COR-L47 (cell line): ENCODE results near the gene ZNF282.
"Not testable (repeated sequence)": the region's sequence is repeated elsewhere in the genome, so short reads cannot be mapped to it uniquely, and the experiment has no call there.

Experiments used
- DNase-seq: peaks from one replicate; lab custom pipeline; 2025; lab: John Stamatoyannopoulos, UW

The ZNF282 gene

DNA sequence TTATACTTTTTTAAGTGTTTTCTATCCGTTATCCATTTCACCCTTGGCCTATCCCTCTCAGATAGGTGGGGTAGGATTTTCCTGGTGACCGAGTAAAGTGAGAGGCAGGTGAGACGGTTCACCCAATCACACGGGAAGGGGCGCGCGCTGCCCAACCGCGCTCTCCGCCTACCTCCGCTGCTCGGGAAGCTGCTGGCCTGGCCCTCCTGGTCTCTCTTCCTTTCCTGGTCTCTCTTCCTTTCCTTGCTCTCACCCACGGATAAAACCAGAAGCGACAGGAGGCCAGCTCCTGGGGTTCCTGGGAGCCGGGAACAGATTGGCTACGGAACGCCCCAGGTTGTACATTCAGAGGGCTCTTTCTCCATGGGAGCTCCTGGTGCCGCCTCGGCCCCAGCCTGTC is 29.8 kb downstream of the ZNF282 start:
- DNase-seq: no peak

- DNase-seq: no peak
Measured at GRCh38 chr7:149225656-149226055, 30.3 kb downstream of the ZNF282 start.

DNA sequence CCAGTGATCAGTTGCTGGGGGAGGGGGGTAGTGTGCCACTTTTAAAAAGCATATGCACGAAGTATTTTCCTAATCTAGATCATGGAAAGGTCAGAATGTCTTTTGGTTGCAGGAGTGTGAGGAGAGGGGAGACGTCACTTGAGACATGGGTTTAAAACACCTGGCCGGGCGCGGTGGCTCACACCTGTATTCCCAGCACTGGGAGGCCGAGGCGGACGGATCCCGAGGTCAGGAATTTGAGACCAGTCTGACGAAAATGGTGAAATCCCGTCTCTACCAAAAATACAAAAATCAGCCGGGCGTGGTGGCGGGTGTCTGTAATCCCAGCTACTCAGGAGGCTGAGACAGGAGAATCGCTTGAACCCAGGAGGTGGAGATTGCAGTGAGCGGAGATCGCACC is 31.0 kb downstream of the ZNF282 start:
- DNase-seq: not testable (repeated sequence)

- no peak for DNase-seq
Measured at GRCh38 chr7:149226840-149227494, 31.6 kb downstream of the ZNF282 start.

- no peak for DNase-seq
Measured at GRCh38 chr7:149228831-149229471, 33.6 kb downstream of the ZNF282 start.

DNA sequence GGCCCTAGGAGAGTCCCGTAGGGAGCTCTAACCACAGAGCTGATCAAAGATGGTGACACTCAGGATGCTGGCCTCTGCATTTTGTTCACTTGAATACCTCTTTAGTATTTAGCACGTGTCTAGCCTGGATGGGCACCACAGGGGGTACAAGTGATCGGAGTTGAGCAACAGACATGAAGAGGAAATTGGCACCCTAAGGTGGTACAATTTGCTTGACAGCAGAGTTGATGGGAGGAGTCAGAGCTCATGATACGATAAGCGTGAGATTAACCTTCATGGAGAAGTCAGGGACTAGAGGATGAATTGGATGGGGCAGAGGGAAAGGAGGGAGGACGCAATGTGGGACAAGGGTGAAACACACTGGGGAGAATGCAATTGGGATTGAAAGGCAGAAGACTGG is 34.2 kb downstream of the ZNF282 start:
- peak; percentile 8 for DNase-seq

DNA sequence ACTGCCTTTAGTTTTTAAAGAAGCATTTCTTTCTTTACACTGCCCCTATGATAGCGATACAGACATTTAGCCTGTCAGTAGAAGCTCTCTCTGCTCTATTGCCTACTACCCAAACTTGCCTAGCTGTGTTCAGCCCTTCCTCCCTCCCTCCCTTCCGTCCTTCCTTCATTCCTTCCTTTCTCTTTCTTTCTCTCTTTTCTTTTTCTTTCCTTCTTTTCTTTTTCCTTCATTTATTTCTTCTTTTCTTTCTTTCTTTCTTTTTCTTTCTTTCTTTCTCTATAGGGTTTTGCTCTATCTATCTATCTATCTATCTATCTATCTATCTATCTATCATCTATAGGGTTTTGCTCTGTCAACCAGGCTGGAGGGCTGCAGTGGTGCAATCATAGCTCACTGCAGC is 37.0 kb downstream of the ZNF282 start:
- no peak for DNase-seq

DNA sequence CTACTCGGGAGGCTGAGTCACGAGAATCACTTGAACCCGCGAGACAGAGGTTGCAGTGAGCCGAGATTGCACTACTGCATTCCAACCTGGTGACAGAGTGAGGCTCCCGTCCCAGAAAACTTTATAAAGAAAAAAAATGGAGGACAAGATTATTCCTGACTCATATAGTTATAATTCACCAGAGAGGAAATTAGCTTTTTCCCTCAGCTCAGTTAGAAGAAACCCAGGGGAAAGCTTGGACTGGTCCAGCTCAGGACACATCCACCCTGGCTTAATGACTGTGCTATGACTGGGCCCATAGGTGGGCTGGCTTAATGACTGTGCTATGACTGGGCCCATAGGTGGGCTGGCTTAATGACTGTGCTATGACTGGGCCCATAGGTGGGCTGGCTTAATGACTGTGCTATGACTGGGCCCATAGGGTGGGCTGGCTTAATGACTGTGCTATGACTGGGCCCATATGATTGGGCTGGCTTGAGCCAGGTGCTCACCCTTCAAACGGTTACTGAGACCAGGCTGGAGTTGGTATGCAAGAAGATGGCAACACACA is 38.4 kb downstream of the ZNF282 start:
- DNase-seq: not testable (repeated sequence)

DNA sequence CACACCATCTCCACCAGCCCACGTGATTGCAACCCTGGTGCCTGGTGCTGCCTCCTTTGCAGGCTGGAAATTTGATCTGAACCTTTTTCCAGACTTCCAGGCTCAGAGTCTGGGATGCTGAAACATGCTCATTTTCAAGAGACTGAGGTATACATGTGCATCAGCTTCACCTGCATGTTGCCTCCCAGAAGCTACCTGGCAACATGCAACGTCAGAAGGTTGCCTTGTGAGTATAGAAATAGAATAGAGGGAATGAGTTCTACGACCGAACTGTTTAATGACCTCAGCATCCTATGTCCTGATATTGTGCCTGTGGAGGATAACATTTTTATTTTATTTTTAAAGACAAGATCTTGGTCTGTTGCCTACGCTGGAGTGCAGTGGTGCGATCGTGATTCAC is 42.2 kb downstream of the ZNF282 start:
- DNase-seq: no peak

DNA sequence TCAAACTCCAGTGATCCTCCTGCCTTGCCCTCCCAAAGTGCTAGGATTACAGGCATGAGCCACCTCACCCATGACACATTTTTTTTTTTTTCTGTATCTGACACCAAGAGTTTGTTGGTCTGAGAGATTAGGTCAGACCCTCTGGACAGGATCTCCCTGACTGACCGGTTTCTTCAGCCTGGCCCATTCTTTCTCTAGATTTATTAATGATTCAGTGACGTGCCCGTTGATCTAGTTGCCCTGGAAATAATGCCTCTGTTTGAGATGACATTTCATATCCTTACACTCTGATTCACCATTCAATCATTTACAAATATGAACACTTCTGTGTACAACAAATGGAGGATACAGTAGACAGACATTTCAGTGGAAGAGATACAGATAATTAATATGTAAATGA is 42.7 kb downstream of the ZNF282 start:
- DNase-seq: no peak

DNA sequence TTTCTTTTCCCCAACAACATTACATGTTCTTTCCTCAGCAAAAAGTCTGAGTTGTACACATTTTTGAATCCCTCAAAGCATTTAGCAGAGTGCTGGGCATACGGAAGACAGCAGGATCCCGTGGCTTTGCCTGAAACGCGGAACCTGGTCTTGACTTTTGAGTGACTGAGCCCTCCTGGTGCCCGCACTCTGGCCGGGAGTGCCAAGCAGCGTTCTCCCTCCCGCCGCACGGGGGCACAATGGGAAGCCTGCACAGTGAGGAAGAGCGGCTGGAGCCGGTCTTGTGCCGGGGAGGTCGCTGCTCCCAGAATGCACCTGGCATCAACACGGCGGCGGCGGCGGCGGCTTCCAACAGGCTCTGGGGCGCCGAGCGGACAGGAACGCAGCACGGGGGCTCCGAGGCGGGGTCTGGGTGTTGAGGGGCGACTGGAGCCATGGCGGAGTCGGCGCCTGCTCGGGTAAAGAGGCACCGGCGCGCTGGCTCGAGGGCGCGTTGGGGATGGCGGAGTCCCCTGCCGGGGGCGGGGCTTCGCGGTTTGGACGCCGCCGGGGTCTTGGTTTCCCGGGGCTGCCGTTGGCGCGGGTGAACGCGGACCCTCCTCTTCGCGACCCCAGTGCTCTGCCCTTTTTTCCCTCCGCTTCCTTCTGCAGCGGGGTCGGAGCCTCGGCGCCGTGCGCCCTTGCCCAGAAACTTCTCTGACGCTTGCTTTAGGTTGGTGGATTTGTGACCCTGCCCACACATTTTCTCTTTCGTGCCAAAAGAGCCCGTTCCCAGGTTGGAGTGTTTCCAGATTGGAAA is 44.2 kb downstream of the ZNF282 start, which contains the start of gene ZNF212:
Gene ZNF212, plus strand, starts transcription at position 307 of the 799 bp plus-strand sequence. Its CDS starts 128 bp downstream, at position 435.
- DNase-seq: peak; percentile 73

GRCh38 chr7:149240637-149241036 is 45.3 kb downstream of the ZNF282 start:
- no peak for DNase-seq

DNA sequence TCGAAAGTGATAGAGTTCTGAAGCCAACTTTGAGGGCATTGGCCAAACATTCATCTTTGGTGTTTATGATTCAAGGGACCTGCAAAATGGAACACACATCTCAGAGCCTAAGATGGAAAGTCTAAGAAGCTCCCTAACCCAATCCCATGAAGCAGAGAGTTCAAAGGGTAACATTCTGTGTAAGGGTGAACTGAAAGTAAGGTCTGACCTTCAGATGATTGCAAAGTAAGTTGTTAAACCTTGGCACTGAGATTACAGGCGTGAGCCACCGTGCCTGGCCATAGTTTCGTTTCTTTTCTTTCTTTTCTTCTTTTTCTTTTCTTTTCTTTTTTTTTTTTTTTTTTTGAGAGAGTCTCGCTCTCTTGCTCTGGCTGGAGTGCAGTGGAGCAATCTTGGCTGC is 46.4 kb downstream of the ZNF282 start:
- DNase-seq: no peak

GRCh38 chr7:149245244-149245643 is 49.9 kb downstream of the ZNF282 start:
- no peak for DNase-seq

DNA sequence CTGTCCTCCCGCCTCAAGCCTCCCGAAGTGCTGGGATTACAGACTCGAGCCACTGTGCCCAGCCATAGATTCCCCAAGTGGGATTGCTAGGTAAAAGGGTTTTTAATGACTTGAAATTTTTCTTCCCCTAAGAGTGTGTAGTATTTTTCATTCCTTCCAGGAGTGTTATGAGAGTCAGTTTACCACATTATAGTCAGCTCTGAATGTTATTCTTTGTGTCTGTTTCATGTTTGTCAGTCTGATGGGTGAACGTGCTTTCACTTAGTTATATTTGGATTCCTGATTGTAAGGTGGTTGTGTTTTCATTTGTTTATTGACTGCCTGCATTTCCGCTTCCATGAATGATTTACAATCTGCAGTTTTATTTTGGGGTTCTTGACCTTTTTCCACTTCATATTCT is 50.4 kb downstream of the ZNF282 start:
- no peak for DNase-seq

GRCh38 chr7:149248777-149249176 is 53.4 kb downstream of the ZNF282 start:
- DNase-seq: no peak

DNA sequence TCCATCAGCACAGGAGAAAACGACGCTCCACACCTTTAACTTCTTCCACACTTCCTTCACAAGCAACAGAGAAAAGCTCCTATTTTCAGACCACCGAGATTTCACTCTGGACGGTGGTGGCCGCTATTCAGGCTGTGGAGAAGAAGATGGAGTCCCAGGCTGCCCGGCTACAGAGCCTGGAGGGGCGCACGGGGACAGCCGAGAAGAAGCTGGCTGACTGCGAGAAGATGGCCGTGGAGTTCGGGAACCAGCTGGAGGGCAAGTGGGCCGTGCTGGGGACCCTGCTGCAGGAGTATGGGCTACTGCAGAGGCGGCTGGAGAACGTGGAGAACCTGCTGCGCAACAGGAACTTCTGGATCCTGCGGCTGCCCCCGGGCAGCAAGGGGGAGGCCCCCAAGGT is 54.8 kb downstream of the ZNF282 start:
- DNase-seq: not testable (repeated sequence)

- not testable (repeated sequence) for DNase-seq
Measured at GRCh38 chr7:149251518-149251917, 56.2 kb downstream of the ZNF282 start.

GRCh38 chr7:149252378-149252777 is 57.0 kb downstream of the ZNF282 start:
- DNase-seq: no peak

- no peak for DNase-seq
Measured at GRCh38 chr7:149253665-149254064, 58.3 kb downstream of the ZNF282 start.

- no peak for DNase-seq
Measured at GRCh38 chr7:149254181-149254858, 59.0 kb downstream of the ZNF282 start.

GRCh38 chr7:149255174-149255573 is 59.8 kb downstream of the ZNF282 start:
- no peak for DNase-seq
